CD4-positive, alpha-beta T cell treated with Interferon alpha-2 for 1 hour (primary cell): ENCODE measurements around the gene AADACL4.
"Not testable (repeated sequence)": the region's sequence is repeated elsewhere in the genome, so short reads cannot be mapped to it uniquely, and the experiment has no call there.

Experiments
- DNase-seq, 2 donors: peaks; one replicate each; pipeline ENCODE4 v3.0.0-alpha.2; 2020 to 2022

The AADACL4 gene

GRCh38 chr1:12712929-12713328, 69.0 kb downstream of the AADACL4 start:
- DNase-seq: no peak

GRCh38 chr1:12713651-12714050, 69.8 kb downstream of the AADACL4 start:
- DNase-seq: not testable (repeated sequence)

- DNase-seq: no peak
These were observed 71.0 kb downstream of the AADACL4 start for GRCh38 chr1:12714710-12715475.

- no peak for DNase-seq
These were observed 72.1 kb downstream of the AADACL4 start, which contains the start of gene AADACL3 for GRCh38 chr1:12715896-12716437. Gene AADACL3, plus strand, starts transcription at chr1:12716110. Its CDS starts 67 bp downstream, at chr1:12716177.
